Ishikawa (cell line): ENCODE data around the gene FSTL4.

ENCODE experiments used
- TCF12 ChIP-seq: IDR thresholded peaks from 2 replicates; pipeline ENCODE4 v1.6.1; 2012; ENCODE audit warnings: low read depth
- YY1 ChIP-seq: IDR thresholded peaks from 2 replicates; pipeline ENCODE4 v1.6.1; 2012; ENCODE audit warnings: low read depth

- TF ChIP-seq TCF12: no peak
- TF ChIP-seq YY1: no peak
Observed at GRCh38 chr5:133348406-133348805, 263.9 kb downstream of the FSTL4 start.
